IPS-20b (cell line): ENCODE data around the gene RNPS1.
"Not testable (repeated sequence)": the region's sequence is repeated elsewhere in the genome, so short reads cannot be mapped to it uniquely, and the experiment has no call there.

Source experiments
- H3K27ac ChIP-seq: one replicate; pipeline ENCODE4 v1.5.1; 2013; ENCODE audit warnings: low read length
- H3K27me3 ChIP-seq: 2 replicates; pipeline ENCODE4 v1.6.1; 2013; ENCODE audit warnings: mild to moderate bottlenecking, low read length, inconsistent platforms; ENCODE audit not compliant: insufficient read depth
- H3K36me3 ChIP-seq: 2 replicates; pipeline ENCODE4 v1.6.1; 2013; ENCODE audit warnings: low read depth, mild to moderate bottlenecking, inconsistent platforms, low read length, moderate library complexity; ENCODE audit not compliant: insufficient read depth
- H3K4me1 ChIP-seq: 2 replicates; pipeline ENCODE4 v1.6.1; 2013; ENCODE audit warnings: mild to moderate bottlenecking, control low read depth, inconsistent platforms, low read length, moderate library complexity; ENCODE audit not compliant: insufficient read depth
- H3K4me3 ChIP-seq: 2 replicates; pipeline ENCODE4 v1.5.1; 2013; ENCODE audit warnings: mild to moderate bottlenecking, low read length, inconsistent platforms
- H3K9ac ChIP-seq: 2 replicates; pipeline ENCODE4 v1.6.1; 2013; ENCODE audit warnings: low read depth, mild to moderate bottlenecking, inconsistent platforms, low read length, moderate library complexity
- H3K9me3 ChIP-seq: 2 replicates; pipeline ENCODE4 v1.6.1; 2013; ENCODE audit warnings: mild to moderate bottlenecking, low read depth, low read length, inconsistent platforms; ENCODE audit not compliant: insufficient read depth

RNPS1 gene

DNA sequence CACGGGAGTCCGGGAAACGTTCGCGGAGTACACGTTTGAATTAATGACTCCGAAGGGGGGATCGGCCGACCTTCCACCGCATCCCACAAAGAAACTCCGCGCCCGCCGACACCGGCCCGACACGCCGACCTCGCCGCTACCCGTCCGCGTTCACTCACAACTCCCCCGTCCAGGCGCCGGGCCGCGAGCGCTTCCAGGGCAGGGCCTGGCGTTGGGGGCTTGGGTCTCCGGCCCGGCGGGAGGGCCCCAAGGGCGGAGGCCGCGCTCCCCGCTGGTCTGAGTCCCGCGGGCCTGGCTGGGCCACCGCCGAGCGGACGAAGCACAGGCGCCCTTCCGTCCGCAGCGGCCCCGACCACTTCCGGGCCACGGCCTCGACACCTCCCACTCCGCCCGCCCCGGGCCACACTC lies 417 bp downstream of the RNPS1 start:
- Histone ChIP-seq H3K27ac (peak overlapping the region; percentile 98), H3K9ac (peak overlapping the region; percentile 98), H3K4me3 (peak overlapping the region; percentile 98), H3K36me3 (peaks cover 40% of the 10 kb centered on the region), H3K4me1 (peaks cover 11% of the 10 kb centered on the region; the same call in 1 of the 2 replicates)
- H3K27me3 ChIP-seq, H3K9me3 ChIP-seq: not testable (repeated sequence)

DNA sequence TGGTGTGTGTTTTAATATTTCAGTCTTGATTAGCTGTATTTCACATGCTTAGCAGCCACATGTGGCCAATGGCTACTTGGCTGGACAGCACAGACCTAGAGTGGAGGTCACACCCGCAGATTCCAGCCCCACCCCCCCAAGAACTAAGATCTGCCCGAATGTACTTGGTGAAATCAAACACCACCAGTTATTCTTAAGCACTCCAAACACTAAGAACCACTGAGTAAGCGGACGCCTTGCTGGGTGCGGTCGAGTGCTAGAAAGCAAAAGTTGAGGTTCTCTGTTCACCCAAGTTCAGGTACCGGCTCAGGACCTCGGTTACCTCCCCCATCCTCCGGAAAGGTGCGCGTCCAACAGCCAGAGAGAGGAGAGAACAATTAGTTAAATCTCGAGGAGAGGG lies 1.0 kb downstream of the RNPS1 start:
- H3K27ac ChIP-seq: peak overlapping the region; percentile 98
- not testable (repeated sequence) for H3K9me3 ChIP-seq, H3K27me3 ChIP-seq
- H3K4me3 ChIP-seq: peak overlapping the region; percentile 98
- H3K4me1 ChIP-seq: peaks cover 11% of the 10 kb centered on the region; the same call in 1 of the 2 replicates
- H3K9ac ChIP-seq: peak overlapping the region; percentile 98
- peaks cover 46% of the 10 kb centered on the region for H3K36me3 ChIP-seq

DNA sequence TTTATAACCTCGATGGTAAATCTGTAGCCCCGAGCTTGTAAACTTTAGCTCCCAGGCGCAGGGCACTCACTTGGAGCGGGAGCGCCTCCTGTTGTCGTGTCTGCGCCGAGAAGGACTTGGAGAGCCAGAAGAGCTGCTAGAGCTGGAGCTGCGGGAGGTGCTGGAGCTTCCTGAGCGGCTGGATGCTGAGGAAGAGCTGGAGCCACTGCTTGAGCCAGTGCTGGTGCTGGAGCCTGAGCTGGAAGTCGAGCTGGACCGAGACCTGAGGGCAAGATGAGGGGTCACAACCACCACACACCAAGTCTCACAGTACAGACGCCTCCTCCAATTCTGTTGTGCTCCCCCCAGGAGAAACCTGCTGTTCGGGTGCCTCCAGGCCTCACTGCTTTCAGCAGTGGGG lies 4.9 kb downstream of the RNPS1 start:
- not testable (repeated sequence) for H3K27me3 ChIP-seq, H3K9me3 ChIP-seq, H3K4me3 ChIP-seq, H3K4me1 ChIP-seq, H3K27ac ChIP-seq, H3K9ac ChIP-seq
- H3K36me3 ChIP-seq: peaks cover 85% of the 10 kb centered on the region

DNA sequence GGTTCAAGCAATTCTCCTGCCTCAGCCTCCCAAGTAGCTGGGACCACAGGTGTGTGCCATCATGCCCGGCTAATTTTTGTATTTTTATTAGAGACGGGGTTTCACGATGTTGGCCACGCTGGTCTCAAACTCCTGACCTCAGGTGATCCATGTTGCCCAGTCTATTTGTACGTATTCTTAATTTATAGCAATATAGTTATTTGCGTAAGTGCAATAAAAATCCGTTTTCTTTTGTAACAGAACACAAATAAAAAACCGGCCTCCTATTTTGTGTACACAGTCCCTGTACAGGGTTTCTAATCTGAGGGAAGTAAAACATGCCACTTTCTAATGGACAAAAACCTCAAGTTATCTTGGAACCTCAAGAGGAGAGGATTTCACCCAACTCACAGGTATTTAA lies 7.7 kb downstream of the RNPS1 start:
- H3K9me3 ChIP-seq: no peaks in the 10 kb centered on the region
- no peak overlapping the region for H3K4me3 ChIP-seq
- H3K9ac ChIP-seq: no peak overlapping the region
- H3K4me1 ChIP-seq: peaks cover 5% of the 10 kb centered on the region; the same call in 1 of the 2 replicates
- H3K27ac ChIP-seq: no peak overlapping the region
- H3K27me3 ChIP-seq: no peaks in the 10 kb centered on the region
- peaks cover 100% of the 10 kb centered on the region for H3K36me3 ChIP-seq

DNA sequence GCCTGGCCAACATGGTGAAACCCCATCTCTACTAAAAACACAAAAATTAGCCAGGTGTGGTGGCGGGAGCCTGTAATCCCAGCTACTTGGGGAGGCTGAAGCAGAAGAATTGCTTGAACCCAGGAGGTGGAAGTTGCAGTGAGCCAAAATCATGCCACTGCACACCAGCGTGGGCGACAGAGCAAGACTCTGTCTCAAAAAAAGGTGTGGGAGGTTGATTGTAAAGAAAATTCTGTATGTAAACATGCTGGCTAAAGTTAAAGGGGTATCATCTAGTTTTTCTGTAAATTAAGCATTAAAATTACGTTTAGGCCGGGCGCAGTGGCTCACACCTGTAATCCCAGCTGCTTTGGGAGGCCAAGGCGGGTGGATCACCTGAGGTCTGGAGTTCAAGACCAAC lies 9.4 kb downstream of the RNPS1 start:
- not testable (repeated sequence) for H3K4me1 ChIP-seq, H3K9me3 ChIP-seq, H3K27ac ChIP-seq, H3K27me3 ChIP-seq, H3K9ac ChIP-seq, H3K4me3 ChIP-seq
- H3K36me3 ChIP-seq: peaks cover 100% of the 10 kb centered on the region

DNA sequence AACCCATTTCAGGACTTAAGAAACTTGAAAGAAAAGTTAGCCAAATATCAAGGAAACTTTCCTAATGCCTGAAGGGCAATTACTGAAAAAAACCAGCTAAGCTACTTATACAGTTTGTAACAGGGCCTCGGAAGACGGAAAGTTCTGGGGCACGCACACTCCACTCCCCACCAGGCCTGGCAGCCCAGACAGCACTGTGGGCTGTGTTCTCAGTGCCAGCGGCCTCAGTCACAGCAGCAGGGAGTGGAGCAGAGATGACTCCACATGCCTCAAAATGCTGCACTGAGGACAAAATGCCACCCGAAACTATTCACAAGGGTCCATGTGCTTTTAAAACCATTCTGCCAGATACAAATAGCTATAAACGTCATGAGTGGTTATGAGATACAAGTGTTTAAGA lies 10.2 kb downstream of the RNPS1 start:
- Histone ChIP-seq H3K27me3 (no peaks in the 10 kb centered on the region), H3K4me3 (no peak overlapping the region), H3K9me3 (no peaks in the 10 kb centered on the region), H3K4me1 (peaks cover 2% of the 10 kb centered on the region; the same call in 1 of the 2 replicates), H3K27ac (no peak overlapping the region), H3K9ac (no peak overlapping the region), H3K36me3 (peaks cover 100% of the 10 kb centered on the region)

DNA sequence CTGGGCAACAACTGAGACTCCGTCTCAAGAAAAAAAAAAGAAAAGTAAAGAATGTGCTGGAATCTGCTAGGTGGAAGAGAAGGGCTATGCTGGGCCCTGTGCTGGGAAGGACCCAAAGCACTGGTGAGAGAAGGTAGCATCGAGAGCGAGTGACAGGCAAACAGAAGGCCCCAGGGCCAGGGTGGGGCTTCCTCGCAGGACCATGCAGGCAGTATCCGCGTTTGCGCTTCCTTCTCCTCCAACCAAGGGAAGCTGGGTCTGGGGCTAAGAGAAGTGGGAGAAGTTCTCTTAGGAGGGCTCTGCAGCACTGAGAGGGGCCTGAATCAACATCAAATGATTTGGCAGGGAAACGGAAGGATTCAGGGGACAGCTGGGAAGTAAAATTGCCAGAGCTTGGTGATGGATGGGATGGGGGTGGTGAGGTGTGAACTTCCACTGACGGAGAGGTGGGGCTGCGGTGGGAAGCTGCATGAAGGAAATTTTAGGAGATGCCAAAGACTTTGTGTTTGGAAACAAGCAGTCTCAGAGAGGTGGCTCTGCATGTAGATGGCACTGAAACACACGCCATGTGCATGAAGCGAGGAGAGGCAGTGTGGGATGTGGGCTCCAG lies 11.3 kb downstream of the RNPS1 start:
- Histone ChIP-seq H3K27ac (no peak overlapping the region), H3K9ac (no peak overlapping the region), H3K9me3 (no peaks in the 10 kb centered on the region), H3K36me3 (peaks cover 97% of the 10 kb centered on the region), H3K4me1 (peaks cover 8% of the 10 kb centered on the region), H3K27me3 (no peaks in the 10 kb centered on the region), H3K4me3 (no peak overlapping the region)

DNA sequence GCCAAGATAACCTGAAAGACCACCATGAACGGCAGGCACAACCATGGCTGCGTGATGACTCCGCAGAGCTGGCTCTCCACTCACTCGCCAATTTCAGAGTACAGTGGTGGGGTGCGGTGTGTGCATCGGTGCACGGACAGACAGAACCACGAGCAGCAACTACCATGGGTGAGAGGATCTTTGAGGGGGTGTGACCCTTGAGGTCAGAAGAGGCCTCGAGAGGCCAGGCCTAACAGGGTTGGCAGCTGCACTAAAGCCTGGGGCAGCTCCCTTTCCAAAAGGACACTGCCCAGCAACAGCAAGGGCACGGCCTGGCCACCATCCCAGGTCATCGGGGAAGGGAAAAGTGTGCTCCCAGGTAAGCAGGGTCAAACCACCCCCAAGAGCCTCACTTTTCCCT lies 14.6 kb downstream of the RNPS1 start:
- H3K27me3 ChIP-seq: no peaks in the 10 kb centered on the region
- H3K4me1 ChIP-seq: peaks cover 8% of the 10 kb centered on the region
- H3K9ac ChIP-seq: no peak overlapping the region
- no peak overlapping the region for H3K27ac ChIP-seq
- peaks cover 72% of the 10 kb centered on the region for H3K36me3 ChIP-seq
- H3K4me3 ChIP-seq: no peak overlapping the region
- no peaks in the 10 kb centered on the region for H3K9me3 ChIP-seq

DNA sequence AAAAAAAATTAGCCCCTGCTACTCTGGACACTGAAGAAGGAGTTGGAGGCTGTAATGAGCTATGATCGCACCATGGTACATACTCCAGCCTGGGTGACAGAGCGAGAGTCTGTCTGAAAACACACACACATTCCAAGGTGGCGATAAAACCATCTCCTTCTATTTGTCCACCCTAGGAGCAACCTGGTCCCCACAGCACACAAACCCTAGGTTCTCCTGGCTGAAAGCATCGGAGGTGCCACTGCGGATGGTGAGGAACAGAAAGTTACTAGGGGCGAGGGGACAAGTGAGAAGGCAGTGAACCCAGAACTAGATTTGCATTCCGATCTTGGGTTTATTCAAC lies 15.1 kb downstream of the RNPS1 start:
- Histone ChIP-seq H3K4me1 (peaks cover 8% of the 10 kb centered on the region), H3K27ac (no peak overlapping the region), H3K4me3 (no peak overlapping the region), H3K9ac (no peak overlapping the region), H3K36me3 (peaks cover 67% of the 10 kb centered on the region), H3K27me3 (no peaks in the 10 kb centered on the region), H3K9me3 (no peaks in the 10 kb centered on the region)

DNA sequence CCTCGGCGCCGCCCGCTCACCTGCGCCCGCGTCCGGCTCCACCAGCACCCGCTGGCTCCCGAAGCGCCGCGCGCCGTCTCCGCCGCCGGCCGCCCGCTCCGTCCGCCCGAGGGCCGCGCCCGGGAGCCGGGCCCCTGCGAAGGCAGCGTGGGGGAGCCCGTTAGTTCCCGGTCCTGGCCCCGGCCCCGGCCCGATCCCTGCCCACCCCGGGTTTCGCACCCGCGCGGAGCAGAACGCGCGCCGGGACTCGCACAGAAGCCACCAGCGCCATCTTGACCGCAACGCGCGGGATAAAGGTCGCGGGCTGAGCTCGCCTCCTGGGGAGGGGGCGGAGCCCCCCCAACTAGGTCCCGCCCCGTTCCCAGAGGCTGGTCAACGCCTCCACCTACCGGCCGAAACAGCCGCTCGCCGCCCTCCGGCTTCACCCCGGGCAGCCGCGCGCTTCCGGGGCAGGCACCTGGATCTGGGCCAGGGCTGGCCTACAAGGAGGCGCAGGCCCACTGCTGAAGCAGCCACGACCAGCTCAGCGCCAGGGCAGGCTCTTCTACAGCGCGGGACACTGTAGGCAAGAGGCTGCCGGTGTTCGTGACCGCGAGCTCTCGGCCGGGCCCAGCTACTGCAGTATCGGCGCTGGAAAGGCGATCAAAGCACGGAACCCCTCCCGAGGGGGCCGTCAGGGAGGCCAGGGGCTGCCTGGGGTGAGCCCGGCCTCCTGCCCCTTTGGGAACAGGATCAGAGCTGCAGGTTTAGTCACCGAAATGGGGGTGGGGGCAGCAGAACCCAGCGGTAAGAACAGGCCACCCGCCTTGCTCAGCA lies 16.4 kb downstream of the RNPS1 start, which contains the start of gene ECI1:
Gene ECI1 (minus strand): TSS at position 292 of the 816 bp plus-strand sequence. CDS start 21 bp downstream, at position 271.
- H3K9ac ChIP-seq: peak within 1 kb of the TSS; percentile 93
- H3K36me3 ChIP-seq: peaks cover 58% of the 10 kb centered on the region
- peaks cover 8% of the 10 kb centered on the region for H3K4me1 ChIP-seq
- no peaks in the 10 kb centered on the region for H3K27me3 ChIP-seq
- peak within 1 kb of the TSS; percentile 91 for H3K27ac ChIP-seq
- peak within 1 kb of the TSS; percentile 91 for H3K4me3 ChIP-seq
- H3K9me3 ChIP-seq: no peaks in the 10 kb centered on the region

DNA sequence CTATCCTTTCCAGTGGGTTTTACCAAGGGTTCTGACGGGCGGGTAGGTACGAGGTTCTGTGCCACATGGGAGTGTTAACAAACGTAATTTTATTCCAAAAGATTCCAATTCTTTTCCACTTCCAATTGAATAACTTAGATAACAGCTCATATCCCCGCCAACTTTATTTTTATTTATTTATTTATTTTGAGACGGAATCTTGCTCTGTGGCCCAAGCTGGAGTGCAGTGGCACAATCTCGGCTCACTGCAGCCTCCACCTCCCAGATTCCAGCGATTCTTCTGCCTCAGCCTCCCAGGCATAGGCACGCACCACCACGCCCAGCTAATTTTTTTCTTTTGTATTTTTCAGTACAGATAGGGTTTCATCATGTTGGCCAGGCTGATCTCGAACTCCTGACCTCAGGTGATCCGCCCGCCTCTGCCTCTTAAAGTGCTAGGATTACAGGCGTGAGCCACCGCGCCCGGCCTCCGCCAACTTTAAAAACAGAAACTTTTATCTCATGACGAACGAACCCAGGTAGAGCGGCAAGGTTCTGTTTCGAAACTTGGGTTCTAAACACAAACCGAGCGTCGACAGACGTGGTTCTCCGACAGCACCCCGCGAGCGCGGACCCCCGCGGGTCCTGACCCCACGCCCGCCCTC lies 17.2 kb downstream of the RNPS1 start:
- peaks cover 58% of the 10 kb centered on the region for H3K36me3 ChIP-seq

More for the DNA sequence above, 17.2 kb downstream of the RNPS1 start:
- peak overlapping the region; percentile 93 for H3K9ac ChIP-seq
- peak overlapping the region; percentile 91 for H3K4me3 ChIP-seq
- H3K27ac ChIP-seq: peak overlapping the region; percentile 53
- H3K9me3 ChIP-seq: no peaks in the 10 kb centered on the region
- H3K4me1 ChIP-seq: peaks cover 8% of the 10 kb centered on the region
- no peaks in the 10 kb centered on the region for H3K27me3 ChIP-seq
